AG09309 (cell line): ENCODE data around the gene S100P.

Experiments
- DNase-seq: peaks from one replicate; pipeline ENCODE4 v3.0.0-alpha.2; 2010; ENCODE audit warnings: low read depth
- H3K4me3 ChIP-seq: 2 replicates; pipeline ENCODE4 v1.5.1; 2011; ENCODE audit warnings: mild to moderate bottlenecking, low read depth, low read length, moderate library complexity; ENCODE audit not compliant: control insufficient read depth
- CTCF ChIP-seq: IDR thresholded peaks from 2 replicates; pipeline ENCODE4 v1.5.1; 2011; ENCODE audit warnings: mild to moderate bottlenecking, low read depth, low read length, inconsistent platforms; ENCODE audit not compliant: insufficient read depth, control insufficient read depth; ENCODE audit errors: missing control alignments

The S100P gene

GRCh38 chr4:6692806-6693205, 872 bp upstream of the S100P start:
- peak; percentile 24 for DNase-seq
- H3K4me3 ChIP-seq, result no peak overlapping the region
- no peak for TF ChIP-seq CTCF

GRCh38 chr4:6694177-6694901, 661 bp downstream of the S100P start:
- no peak for DNase-seq
- TF ChIP-seq CTCF, result no peak
- no peak overlapping the region for H3K4me3 ChIP-seq

- no peak overlapping the region for H3K4me3 ChIP-seq
- no peak for DNase-seq
- no peak for TF ChIP-seq CTCF
Measured at GRCh38 chr4:6695660-6696610, 2.3 kb downstream of the S100P start.

- DNase-seq, result no peak
- H3K4me3 ChIP-seq, result no peak overlapping the region
- TF ChIP-seq CTCF, result no peak
Measured at GRCh38 chr4:6696611-6697010, 2.9 kb downstream of the S100P start.

GRCh38 chr4:6697131-6697530, 3.5 kb downstream of the S100P start:
- no peak overlapping the region for H3K4me3 ChIP-seq
- no peak for TF ChIP-seq CTCF
- no peak for DNase-seq

GRCh38 chr4:6699388-6699787, 5.7 kb downstream of the S100P start:
- TF ChIP-seq CTCF, result no peak

More at GRCh38 chr4:6699388-6699787, 5.7 kb downstream of the S100P start:
- no peak for DNase-seq
- no peak overlapping the region for H3K4me3 ChIP-seq
